NT2/D1 (cell line): ENCODE measurements around the gene XIRP1.

ENCODE experiments used
- SUZ12 ChIP-seq: IDR thresholded peaks from 2 replicates; pipeline ENCODE4 v1.6.1; 2011; ENCODE audit not compliant: insufficient read length, insufficient read depth; ENCODE audit errors: extremely low read depth
- YY1 ChIP-seq: IDR thresholded peaks from 2 replicates; pipeline ENCODE4 v1.6.1; 2011; ENCODE audit not compliant: insufficient read length, insufficient read depth
- ZNF274 ChIP-seq: IDR thresholded peaks from 2 replicates; pipeline ENCODE4 v1.6.1; 2011; ENCODE audit warnings: mild to moderate bottlenecking, low read depth, low read length

DNA sequence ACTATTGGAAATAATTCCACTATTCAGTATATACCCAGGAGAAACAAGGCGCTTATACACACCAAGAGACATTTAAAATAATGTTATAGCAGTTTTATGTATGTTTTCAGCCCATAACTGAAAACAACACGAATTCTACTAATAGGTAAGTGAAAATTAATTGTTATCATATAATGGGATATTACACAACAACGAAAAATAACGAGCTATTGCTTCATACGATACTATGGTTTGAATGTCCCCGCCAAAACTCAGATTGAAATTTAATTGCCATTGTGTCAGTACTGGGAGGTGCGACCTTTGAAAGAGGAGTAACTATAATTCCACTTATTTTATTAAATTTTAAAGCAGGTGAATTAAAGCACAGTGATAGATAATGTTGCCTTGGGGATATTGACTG, 35.0 kb downstream of the XIRP1 start:
- TF ChIP-seq YY1: no peak
- no peak for TF ChIP-seq ZNF274
- no peak for TF ChIP-seq SUZ12
